ENCODE results near the gene SUPT3H. TPM values are rescaled to one million over a fixed set of nuclear protein-coding genes. Genes with fewer than 3 reads are reported as not detected.

SUPT3H gene
- total and polyA plus RNA-seq, 4 donors: 0.85 to 4.8 (median 2.4) TPM

DNA sequence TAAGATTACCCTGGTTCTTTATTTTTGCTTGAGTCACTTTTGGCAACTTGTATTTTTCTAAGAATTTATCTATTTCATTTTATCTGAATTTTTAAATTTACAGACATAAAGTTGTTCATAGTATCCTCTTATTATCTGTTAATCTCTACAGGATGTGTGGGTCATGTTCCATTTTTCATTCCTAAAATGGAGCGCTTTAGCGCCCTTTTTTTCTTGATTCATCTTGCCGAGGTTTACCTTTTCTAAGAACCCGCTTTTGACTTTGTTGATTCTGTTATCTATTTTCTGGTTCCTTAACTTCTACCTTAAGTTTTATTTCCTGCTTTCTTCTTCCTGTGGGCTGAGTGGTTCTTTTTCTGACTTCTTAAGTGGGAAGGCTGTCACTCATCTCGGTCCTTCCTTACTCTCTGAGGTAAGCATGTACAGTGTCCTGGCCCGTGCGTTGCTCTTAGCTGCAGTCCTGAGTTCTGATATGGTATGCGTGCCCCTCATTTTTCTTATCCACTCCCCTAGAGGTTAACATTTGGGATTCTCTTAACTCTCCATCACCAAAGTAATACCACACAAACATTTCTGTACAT is 590.4 kb downstream of the SUPT3H start:
- TF ChIP-seq RAD21 (IDR thresholded peaks at IDR 0.05) (no peak), RXRA (IDR thresholded peaks at IDR 0.05) (no peak), GABPA (IDR thresholded peaks at IDR 0.05 in 1 of 2, conservative IDR thresholded peaks at IDR 0.05 in 1 of 2) (no peak), HNF4G (IDR thresholded peaks at IDR 0.05) (no peak), SP1 (IDR thresholded peaks at IDR 0.05) (no peak), TAF1 (conservative IDR thresholded peaks at IDR 0.05) (no peak), EGR1 (IDR thresholded peaks at IDR 0.05; ENCODE audit: low read depth in 2 of 2) (no peak), YY1 (IDR thresholded peaks at IDR 0.05) (no peak), JUND (IDR thresholded peaks at IDR 0.05) (no peak), HNF4A (conservative IDR thresholded peaks at IDR 0.05) (no peak)
- TF ChIP-seq, protein P1, sequence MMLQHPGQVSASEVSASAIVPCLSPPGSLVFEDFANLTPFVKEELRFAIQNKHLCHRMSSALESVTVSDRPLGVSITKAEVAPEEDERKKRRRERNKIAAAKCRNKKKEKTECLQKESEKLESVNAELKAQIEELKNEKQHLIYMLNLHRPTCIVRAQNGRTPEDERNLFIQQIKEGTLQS (IDR thresholded peaks at IDR 0.05): no peak
- TF ChIP-seq, protein P2, sequence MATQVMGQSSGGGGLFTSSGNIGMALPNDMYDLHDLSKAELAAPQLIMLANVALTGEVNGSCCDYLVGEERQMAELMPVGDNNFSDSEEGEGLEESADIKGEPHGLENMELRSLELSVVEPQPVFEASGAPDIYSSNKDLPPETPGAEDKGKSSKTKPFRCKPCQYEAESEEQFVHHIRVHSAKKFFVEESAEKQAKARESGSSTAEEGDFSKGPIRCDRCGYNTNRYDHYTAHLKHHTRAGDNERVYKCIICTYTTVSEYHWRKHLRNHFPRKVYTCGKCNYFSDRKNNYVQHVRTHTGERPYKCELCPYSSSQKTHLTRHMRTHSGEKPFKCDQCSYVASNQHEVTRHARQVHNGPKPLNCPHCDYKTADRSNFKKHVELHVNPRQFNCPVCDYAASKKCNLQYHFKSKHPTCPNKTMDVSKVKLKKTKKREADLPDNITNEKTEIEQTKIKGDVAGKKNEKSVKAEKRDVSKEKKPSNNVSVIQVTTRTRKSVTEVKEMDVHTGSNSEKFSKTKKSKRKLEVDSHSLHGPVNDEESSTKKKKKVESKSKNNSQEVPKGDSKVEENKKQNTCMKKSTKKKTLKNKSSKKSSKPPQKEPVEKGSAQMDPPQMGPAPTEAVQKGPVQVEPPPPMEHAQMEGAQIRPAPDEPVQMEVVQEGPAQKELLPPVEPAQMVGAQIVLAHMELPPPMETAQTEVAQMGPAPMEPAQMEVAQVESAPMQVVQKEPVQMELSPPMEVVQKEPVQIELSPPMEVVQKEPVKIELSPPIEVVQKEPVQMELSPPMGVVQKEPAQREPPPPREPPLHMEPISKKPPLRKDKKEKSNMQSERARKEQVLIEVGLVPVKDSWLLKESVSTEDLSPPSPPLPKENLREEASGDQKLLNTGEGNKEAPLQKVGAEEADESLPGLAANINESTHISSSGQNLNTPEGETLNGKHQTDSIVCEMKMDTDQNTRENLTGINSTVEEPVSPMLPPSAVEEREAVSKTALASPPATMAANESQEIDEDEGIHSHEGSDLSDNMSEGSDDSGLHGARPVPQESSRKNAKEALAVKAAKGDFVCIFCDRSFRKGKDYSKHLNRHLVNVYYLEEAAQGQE (IDR thresholded peaks at IDR 0.05): no peak
- no peak for DNase-seq (ENCODE audit: low spot score)
- 91% methylated on average over 8 of the region's 8 CpGs for WGBS
- no peaks in the 10 kb centered on the region for H3K4me1 ChIP-seq (ENCODE audit: control insufficient read depth in 4 of 4, insufficient read depth in 4 of 4, low read length in 3 of 4)
- H3K27me3 ChIP-seq (ENCODE audit: control insufficient read depth in 4 of 4, insufficient read depth in 4 of 4, low read length in 3 of 4): no peaks in the 10 kb centered on the region
- H3K27ac ChIP-seq (ENCODE audit: low read depth in 1 of 2, low read length in 2 of 2): no peak overlapping the region
- H3K9me3 ChIP-seq (ENCODE audit: control insufficient read depth in 4 of 4, low read length in 3 of 4): peaks cover 0 to 1% (median 0%) of the 10 kb centered on the region in 4 donors
- no peaks in the 10 kb centered on the region for H3K36me3 ChIP-seq (ENCODE audit: control insufficient read depth in 4 of 4, insufficient read depth in 3 of 4, low read depth in 1 of 4, low read length in 3 of 4)
- no peak overlapping the region for H3K9ac ChIP-seq (ENCODE audit: low read depth in 1 of 2, low read length in 2 of 2)
- no peak overlapping the region for H3K4me3 ChIP-seq (ENCODE audit: low read depth in 1 of 3, low read length in 3 of 3)

GRCh38 chr6:44785130-44785529 is 592.6 kb downstream of the SUPT3H start:
- 80% methylated on average over 1 of the region's 1 CpG for WGBS
- TF ChIP-seq EGR1 (IDR thresholded peaks at IDR 0.05; ENCODE audit: low read depth in 2 of 2) (no peak), RAD21 (IDR thresholded peaks at IDR 0.05) (no peak), FOXA2 (IDR thresholded peaks at IDR 0.05) (no peak), JUND (IDR thresholded peaks at IDR 0.05) (no peak), SP1 (IDR thresholded peaks at IDR 0.05) (no peak), NR2F2 (IDR thresholded peaks at IDR 0.05) (no peak), HNF4G (IDR thresholded peaks at IDR 0.05) (no peak), YY1 (IDR thresholded peaks at IDR 0.05) (no peak)
- TF ChIP-seq, protein P3, sequence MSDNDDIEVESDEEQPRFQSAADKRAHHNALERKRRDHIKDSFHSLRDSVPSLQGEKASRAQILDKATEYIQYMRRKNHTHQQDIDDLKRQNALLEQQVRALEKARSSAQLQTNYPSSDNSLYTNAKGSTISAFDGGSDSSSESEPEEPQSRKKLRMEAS (IDR thresholded peaks at IDR 0.05): no peak
- TF ChIP-seq, protein P2 (IDR thresholded peaks at IDR 0.05): no peak
- TF ChIP-seq, protein P4, sequence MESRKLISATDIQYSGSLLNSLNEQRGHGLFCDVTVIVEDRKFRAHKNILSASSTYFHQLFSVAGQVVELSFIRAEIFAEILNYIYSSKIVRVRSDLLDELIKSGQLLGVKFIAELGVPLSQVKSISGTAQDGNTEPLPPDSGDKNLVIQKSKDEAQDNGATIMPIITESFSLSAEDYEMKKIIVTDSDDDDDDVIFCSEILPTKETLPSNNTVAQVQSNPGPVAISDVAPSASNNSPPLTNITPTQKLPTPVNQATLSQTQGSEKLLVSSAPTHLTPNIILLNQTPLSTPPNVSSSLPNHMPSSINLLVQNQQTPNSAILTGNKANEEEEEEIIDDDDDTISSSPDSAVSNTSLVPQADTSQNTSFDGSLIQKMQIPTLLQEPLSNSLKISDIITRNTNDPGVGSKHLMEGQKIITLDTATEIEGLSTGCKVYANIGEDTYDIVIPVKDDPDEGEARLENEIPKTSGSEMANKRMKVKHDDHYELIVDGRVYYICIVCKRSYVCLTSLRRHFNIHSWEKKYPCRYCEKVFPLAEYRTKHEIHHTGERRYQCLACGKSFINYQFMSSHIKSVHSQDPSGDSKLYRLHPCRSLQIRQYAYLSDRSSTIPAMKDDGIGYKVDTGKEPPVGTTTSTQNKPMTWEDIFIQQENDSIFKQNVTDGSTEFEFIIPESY (IDR thresholded peaks at IDR 0.05): no peak
- no peaks in the 10 kb centered on the region for H3K4me1 ChIP-seq (ENCODE audit: control insufficient read depth in 4 of 4, insufficient read depth in 4 of 4, low read length in 3 of 4)
- H3K9ac ChIP-seq (ENCODE audit: low read depth in 1 of 2, low read length in 2 of 2): no peak overlapping the region
- H3K36me3 ChIP-seq (ENCODE audit: control insufficient read depth in 4 of 4, insufficient read depth in 3 of 4, low read depth in 1 of 4, low read length in 3 of 4): no peaks in the 10 kb centered on the region
- H3K9me3 ChIP-seq (ENCODE audit: control insufficient read depth in 4 of 4, low read length in 3 of 4): peaks cover 0 to 1% (median 0%) of the 10 kb centered on the region in 4 donors
- H3K27me3 ChIP-seq (ENCODE audit: control insufficient read depth in 4 of 4, insufficient read depth in 4 of 4, low read length in 3 of 4): no peaks in the 10 kb centered on the region
- no peak overlapping the region for H3K4me3 ChIP-seq (ENCODE audit: low read depth in 1 of 3, low read length in 3 of 3)
- H3K27ac ChIP-seq (ENCODE audit: low read depth in 1 of 2, low read length in 2 of 2): no peak overlapping the region
- DNase-seq (ENCODE audit: low spot score): no peak
